ENCODE data around the gene P4HA3.

P4HA3 gene

DNA sequence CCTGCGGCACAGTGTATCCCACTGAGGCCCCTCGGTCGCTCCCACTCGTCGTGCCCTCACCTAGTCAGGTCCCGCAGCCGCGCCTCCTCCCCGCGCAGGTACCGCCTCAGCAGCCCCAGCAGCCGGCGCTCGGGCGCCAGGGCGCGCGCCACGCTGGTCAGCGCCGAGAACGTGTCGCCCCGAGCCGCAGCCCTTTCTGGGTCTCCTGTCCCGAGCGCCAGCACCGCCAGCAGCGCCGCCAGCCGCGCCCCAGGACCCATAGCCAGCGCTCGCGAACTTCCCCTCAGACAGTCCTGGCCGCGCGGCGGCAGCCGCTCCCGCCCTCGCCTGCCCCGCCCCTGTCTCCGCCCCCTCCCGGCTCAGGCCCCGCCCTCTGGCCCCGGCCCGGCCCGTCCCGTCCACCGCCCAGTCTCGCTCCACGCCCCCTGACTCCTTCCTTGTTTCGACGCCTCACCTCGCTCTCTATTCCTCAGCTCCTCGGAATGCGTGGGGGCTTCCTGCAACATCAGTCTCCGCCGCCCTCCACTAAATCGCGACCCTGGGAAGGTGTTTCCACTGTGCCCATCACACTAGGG lies at the start of gene P4HA3:
TSS of gene P4HA3 (minus strand) at position 289 of the 575 bp plus-strand sequence. CDS start at position 260, 29 bp downstream.
- TF ChIP-seq, protein P1, sequence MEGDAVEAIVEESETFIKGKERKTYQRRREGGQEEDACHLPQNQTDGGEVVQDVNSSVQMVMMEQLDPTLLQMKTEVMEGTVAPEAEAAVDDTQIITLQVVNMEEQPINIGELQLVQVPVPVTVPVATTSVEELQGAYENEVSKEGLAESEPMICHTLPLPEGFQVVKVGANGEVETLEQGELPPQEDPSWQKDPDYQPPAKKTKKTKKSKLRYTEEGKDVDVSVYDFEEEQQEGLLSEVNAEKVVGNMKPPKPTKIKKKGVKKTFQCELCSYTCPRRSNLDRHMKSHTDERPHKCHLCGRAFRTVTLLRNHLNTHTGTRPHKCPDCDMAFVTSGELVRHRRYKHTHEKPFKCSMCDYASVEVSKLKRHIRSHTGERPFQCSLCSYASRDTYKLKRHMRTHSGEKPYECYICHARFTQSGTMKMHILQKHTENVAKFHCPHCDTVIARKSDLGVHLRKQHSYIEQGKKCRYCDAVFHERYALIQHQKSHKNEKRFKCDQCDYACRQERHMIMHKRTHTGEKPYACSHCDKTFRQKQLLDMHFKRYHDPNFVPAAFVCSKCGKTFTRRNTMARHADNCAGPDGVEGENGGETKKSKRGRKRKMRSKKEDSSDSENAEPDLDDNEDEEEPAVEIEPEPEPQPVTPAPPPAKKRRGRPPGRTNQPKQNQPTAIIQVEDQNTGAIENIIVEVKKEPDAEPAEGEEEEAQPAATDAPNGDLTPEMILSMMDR (IDR thresholded peaks at IDR 0.05; ENCODE audit: low read length, missing control alignments), result no peak
- peak; percentile 63 for DNase-seq (ENCODE audit: low read depth)
- H3K4me3 ChIP-seq (replicated peaks; ENCODE audit: low read depth, low read length), result peak within 1 kb of the TSS; percentile 68

DNA sequence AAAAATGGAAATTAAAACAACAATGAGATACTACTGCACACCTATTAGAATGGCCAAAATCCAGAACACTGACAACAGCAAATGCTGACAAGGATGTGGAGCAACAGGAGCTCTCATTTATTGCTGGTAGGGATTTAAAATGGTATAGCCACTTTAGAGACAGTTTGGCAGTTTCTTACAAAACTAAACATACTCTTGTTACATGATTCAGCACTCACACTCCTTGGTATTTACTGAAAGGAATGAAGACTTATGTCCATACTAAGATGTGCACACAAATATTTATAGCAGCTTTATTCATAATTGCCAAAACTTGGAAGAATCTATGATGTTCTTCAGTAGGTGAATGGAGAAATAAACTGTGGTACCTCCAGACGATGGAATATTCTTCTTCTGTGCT lies 46.0 kb upstream of the P4HA3 start:
- H3K4me3 ChIP-seq (replicated peaks; ENCODE audit: low read depth, low read length), result no peak overlapping the region
- DNase-seq (ENCODE audit: low read depth), result no peak
- TF ChIP-seq, protein P1 (IDR thresholded peaks at IDR 0.05; ENCODE audit: low read length, missing control alignments), result no peak

GRCh38 chr11:74355626-74356025 lies 44.2 kb upstream of the P4HA3 start:
- no peak overlapping the region for H3K4me3 ChIP-seq (replicated peaks; ENCODE audit: low read depth, low read length)
- no peak for DNase-seq (ENCODE audit: low read depth)
- TF ChIP-seq, protein P1 (IDR thresholded peaks at IDR 0.05; ENCODE audit: low read length, missing control alignments), result no peak

- TF ChIP-seq, protein P1 (IDR thresholded peaks at IDR 0.05; ENCODE audit: low read length, missing control alignments), result no peak
- no peak for DNase-seq (ENCODE audit: low read depth)
- H3K4me3 ChIP-seq (replicated peaks; ENCODE audit: low read depth, low read length), result no peak overlapping the region
Observed at GRCh38 chr11:74354036-74354435, 42.6 kb upstream of the P4HA3 start.

DNA sequence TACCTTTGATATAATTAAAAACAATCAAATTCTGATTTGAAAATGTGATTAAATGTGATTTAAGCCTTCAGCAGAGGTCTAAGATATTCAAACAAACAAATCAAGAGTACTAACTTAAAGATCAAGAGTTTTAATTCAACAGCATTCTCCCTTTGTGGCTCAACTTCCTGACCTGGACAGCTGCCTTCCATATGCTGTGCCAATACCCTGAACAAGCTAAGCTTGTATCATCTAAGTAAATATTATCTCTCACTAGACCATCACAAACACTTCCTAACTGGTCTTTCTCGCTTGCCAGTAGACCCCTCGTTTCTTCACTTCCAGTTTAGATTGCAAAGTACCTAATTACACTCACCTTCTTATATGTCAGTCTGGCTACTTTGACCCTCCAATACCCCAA lies 35.9 kb upstream of the P4HA3 start:
- DNase-seq (ENCODE audit: low read depth), result peak; percentile 58
- H3K4me3 ChIP-seq (replicated peaks; ENCODE audit: low read depth, low read length), result no peak overlapping the region
- TF ChIP-seq, protein P1 (IDR thresholded peaks at IDR 0.05; ENCODE audit: low read length, missing control alignments), result no peak

DNA sequence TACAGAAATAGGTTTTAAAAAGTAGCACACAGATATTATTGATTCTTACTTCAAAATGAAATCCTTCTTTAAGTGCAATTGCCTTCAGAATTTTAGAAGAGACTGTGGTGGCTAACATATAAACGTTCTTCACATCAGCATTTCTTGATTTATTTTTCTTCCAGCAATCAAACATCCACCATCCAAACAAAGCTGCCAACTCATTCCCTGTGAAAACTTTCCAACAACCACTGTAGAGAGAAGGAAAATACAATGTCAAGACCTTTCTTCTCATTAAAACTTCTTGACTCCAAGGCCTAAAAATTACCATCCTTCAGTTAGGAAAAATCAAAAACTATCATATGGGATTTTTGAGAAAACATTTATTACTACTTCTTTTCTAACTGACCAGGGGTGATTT lies 34.0 kb upstream of the P4HA3 start:
- DNase-seq (ENCODE audit: low read depth), result no peak
- TF ChIP-seq, protein P1 (IDR thresholded peaks at IDR 0.05; ENCODE audit: low read length, missing control alignments), result no peak

GRCh38 chr11:74341921-74342320 lies 30.5 kb upstream of the P4HA3 start:
- TF ChIP-seq, protein P1 (IDR thresholded peaks at IDR 0.05; ENCODE audit: low read length, missing control alignments), result no peak
- H3K4me3 ChIP-seq (replicated peaks; ENCODE audit: low read depth, low read length), result no peak overlapping the region
- DNase-seq (ENCODE audit: low read depth), result no peak

More for the DNA sequence above, 34.0 kb upstream of the P4HA3 start:
- H3K4me3 ChIP-seq (replicated peaks; ENCODE audit: low read depth, low read length), result no peak overlapping the region
